ENCODE results near the gene SUSD5.

The SUSD5 gene

DNA sequence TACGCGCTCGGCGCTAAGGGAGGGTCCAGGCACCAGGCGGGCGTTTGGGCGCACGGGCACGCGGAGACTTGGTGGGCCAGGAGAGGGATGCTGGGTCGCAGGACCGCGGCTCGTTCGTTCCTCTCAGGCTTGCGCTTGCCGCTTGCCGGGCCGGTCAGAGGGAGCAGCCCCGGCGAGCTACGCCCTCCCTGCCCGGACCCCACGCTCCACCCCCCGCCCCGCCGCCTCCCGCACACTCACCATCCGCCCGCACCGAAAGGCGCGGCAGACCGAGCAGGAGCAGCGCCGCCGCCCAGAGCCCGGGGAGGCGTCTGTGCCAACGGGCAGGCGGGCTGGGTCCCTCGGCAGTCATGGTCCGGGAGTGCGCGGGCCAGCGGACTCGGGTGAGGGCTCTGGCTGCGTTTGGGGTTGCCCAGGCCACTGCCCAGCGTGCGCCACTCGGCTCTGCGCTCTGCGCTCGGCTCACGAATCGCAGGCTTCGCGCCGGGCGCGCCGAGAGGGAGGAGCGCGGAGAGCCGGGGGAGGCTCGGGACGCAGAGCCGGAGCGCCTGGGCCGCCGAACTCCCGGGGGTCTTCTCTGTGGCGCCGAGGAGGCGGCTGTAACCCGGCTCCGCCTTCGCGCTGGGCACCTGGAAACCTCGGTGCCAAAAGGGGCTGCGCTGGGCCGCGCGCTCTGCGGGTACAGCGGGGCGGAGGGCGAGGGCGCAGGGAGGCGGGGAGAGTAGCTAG, at the start of gene SUSD5:
TSS of gene SUSD5 (minus strand) at position 365 of the 729 bp plus-strand sequence. CDS start at position 352, 13 bp downstream.
- no peak for DNase-seq

DNA sequence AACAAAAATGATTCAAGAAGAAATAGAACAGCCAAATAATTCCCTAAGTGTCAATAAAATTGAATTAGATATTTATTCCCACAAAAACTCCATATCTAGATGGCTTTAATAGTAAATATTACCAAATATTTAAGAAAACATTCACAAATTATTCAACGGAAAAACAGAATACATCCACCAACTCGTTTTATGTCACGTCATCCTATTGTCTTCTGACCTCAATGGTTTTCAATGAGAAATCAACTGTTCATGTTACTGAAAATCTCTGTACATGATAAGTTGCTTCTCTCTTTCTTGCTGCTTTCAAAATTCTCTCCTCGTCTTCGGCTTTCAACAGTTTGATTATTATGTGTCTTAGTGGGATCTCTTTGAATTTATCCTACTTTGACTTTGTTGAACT, 41.5 kb upstream of the SUSD5 start:
- DNase-seq = no peak

DNA sequence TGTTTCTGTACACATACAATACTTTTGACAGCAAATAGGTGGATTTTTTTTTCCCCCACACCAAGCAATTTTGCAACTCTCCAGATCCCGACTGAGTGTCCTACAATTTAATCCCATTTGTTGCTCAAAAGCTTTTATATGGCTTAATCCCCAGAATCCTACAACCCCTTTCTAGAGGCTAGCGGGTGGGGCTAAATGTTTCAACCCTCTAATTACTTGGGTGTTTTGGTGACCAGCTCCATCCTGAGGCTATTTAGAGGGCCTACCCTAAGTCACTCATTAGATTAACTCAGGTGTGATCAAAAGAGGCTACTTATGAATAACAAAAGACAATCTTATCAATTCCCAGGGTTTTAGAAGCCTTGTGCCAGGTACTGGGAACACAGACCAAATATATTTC, 37.6 kb upstream of the SUSD5 start:
- DNase-seq = no peak

DNA sequence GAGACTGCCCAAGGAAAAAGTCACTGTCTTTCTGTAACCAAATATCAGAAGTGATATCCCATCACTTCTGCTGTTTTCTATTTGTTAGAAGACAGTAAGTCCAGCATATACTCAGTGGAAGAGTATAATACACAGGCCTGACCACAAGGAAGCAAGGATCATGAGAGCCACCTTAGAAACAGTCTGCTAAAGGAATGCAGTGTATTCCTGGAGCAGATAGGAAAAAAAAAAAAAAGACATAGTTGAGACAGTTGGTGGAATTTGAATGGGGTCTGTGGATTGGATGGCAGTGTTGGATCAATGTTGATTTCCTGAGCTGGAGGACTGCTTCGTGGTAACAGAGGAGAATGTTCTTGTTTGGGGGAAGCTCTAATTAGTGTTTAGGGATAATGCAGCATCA, 32.1 kb upstream of the SUSD5 start:
- no peak for DNase-seq

DNA sequence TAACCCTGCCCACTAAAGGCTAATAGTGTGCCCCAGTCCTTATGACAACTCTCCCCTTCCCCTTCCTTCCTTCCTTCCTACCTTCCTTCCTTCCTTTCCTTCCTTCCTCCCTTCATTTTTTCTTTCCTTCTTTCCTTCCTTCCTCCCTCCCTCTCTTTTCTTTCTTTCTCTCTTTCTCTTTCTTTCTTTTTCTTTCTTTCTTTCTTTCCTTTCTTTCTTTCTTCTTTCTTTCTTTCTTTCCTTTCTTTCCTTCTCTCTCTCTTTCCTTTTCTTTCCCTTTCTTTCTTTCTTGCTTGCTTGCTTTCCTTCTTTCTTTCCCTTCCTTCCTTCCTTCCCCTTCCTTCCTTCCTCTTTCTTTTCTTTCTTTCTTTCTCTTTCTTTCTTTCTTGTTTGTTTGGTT, 28.2 kb upstream of the SUSD5 start:
- DNase-seq = no peak

DNA sequence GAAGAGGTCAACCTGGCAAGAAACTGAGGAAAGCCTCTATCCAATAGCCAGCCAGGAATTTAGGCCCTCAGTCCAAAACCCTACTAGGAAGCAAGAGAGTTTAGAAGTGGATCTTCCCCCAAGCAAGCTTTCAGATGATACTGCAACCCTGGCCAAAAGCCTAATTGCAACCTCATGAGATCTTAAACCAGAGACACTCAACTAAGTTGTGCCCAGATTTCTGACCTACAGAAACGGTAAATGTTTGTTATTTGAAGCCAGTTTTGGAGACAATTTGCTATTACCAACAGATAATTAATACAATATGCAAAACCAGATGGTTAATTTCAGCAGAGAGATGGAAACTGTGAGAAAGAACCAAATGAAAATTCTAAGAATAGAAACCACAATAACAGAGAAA, 21.7 kb upstream of the SUSD5 start:
- no peak for DNase-seq

DNA sequence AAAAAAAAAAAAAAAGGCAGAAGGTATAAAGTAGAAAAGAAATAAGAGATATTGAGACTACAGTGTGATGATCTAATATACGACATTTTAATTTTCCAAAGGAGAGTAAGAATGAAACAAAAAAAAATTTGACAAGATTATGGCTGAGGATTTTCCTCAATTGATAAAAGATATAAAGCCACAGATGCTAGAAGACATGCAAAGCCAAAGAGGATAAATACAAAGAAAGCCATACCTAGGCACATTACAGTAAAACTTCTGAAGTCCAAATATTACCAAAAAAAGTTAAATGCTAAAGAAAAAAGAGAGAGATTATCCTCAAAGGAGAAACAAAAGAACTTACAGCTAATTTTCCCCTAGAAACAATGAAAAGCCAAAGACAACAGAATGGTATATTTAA, 20.3 kb upstream of the SUSD5 start:
- no peak for DNase-seq

DNA sequence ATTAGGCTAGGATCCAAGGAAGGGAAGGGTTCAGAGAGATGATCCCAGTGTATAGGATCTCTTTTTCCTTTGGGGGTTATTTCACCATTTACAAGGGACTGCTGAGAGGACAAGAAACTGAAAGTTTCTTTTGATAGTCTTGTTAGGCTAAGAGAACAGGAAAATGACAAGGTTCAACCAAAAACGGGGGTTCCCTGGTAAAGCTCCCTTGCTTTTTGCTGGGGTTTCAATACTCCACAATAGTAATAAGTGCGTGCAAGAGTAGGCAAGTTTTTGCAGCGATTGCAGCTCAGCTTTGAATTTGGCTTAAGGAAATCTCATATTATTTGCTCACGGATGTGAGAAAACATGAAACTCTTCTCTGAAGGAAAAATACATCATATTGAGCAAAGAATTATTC, 18.8 kb upstream of the SUSD5 start:
- DNase-seq = no peak

DNA sequence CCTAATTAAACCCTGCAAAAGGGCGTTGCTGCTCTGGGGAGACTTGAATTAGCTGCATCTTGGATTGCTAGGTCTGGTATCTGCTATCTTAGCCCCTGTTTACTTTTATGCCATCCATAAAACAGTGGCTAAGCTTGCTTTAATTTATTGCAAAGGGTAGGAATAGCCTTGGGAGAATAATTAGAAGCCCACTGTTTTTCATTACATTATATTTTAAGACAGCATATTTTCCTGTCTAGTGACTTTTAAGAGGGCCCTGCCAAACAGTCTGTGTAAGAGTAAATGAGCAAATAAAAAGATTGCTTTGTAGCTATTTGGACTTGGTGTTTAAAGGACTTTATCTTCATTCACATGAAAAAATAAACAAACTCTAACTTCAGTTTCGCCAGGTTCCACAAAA, 17.4 kb upstream of the SUSD5 start:
- no peak for DNase-seq

DNA sequence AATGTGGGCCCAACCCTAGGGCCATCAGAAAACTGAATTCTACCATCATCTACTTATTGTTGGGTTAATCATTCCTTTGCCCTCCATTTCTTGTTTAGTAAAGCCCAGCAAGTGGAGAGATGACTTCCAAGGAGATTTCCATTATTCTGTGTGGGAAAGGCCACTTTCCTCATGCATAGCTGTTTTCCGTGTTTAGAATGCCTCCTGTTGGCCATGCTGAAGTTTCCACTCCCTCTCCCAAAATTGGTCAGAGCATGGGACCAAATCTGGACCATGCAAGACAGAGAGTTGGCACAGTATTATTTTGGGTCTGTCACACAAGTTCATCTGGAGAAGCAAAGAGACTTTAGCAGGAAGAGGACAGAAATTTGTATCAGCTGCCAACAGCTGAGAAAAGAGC, 15.3 kb upstream of the SUSD5 start:
- no peak for DNase-seq

DNA sequence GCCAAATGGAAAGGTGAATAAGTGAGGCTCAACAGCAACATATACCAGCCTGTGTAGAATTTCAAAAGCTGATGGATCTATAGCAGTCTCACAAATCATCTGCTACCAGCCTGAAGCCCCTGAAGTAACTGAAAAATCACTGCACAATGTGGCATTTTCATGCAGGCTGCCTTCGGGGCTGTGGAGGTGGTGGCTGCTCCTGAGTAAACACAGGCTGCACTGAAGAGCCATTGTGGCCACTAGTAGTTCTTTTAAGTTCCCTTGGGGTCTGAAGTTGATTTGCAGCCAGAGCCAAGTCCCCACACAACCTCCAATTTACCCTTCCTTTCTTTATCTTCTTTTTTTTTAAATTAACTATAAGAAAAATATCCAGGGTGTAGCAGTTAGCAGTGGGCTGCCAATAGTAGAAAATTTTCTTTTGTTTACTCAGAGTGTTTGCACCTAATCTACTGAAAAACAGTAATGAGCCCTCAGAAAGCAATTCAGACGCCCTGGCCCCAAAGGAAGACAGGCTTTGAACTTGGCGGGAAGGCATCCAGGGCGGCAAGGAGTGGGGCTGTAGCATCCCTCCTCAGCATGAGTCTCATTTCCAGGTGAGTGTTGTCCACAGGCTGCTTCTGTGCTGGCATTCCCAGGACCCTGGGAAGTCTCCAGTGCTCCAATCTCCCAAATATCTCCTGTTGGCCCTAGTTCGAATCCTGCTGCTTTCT, 13.3 kb upstream of the SUSD5 start:
- no peak for DNase-seq

DNA sequence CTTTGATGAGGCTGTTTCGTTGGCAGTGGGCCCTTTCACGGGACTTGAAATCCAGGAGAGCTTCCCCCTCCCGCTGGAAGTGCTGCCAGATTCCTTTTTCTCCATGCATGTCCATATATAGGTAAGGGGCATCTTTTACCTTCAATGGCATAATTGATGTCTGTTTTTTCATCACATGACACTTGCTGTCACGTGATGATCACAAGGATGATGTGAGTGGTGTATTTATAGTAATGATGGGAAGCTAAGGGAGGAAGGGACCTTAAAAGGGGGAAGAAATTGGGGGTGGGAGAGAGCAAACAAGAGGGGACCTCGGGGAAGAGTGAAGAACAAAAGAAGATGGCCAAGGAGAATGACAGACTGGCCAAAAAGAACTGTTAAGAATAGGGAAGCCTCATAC, 11.3 kb upstream of the SUSD5 start:
- no peak for DNase-seq

DNA sequence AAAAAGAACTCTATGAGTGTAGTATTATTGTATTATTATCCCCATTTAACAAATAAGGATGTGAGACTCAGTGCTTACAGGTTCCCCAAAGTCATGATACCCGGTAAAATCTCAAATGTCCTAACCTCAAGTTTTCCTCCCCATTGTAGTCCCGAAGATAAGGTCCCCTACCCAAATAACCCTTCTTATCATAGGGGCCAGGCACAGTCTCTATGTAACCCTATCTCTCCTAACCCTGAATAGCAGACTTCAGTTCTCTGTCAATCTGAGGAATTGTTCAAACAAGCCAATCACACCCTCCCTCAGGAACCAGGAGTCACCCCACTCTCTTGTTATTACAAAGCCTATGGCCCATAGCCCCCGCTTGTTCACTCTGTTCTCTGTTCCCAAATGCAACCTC, 10.5 kb upstream of the SUSD5 start:
- no peak for DNase-seq

DNA sequence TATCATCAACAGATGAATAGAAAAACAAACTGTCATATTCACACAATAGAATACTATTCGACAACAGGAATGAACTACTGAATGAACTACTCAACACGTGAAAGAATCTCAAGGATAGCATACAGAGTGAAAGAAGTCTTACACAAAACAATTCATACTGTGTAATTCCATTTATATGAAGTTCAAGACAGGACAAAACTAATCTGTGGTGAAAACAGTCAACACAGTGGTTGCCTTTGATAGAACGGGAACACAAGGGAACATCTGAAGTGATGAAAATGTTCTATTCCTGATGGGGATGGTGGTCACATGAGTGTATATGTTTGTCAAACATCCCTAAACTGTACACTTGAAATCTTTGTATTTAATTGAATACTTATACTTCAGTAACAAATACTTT, 2.6 kb upstream of the SUSD5 start:
- no peak for DNase-seq

DNA sequence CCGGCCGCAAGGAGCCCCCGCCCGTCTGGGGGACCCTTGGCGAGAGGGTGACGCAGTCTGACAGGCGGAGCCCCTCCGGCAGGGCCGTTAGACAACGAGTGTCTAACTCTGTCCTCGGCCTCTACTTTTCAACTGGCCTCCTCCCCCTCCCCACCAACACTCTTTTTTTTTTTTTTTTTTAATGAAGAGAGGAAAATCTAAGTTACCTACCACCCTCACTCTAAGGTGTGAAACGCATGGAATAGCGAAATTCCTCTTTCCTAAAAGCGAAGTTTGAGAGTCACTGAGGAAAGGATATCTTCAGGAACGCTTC, 521 bp upstream of the SUSD5 start:
- DNase-seq = no peak

DNA sequence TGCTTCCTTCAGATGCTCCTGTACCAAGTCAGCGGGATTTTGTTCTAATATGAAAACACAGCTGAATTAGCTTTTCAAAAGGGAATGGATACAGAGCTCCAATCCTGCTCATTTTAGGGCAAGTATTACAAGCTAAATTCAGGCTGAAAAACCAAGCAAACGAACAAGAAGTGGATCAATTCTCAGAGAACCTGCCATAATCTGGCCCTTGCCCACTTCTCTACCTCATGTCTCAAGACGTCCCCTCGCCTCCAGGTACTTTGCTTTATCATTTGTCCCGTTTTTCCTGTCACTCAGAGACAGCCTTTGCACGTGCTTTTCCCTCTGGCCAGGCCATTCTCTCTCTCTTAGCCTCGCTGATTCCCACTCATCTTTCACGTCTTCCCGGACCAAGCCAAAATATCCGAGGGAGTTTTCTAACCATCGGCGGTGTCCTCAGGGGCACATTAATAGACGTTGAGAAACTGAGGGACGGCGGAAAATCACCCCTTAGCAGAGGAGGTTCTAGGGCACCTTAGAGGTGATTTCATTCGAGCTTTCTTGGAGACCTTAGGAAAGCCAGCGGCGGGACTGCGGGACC, 654 bp downstream of the SUSD5 start:
- no peak for DNase-seq

DNA sequence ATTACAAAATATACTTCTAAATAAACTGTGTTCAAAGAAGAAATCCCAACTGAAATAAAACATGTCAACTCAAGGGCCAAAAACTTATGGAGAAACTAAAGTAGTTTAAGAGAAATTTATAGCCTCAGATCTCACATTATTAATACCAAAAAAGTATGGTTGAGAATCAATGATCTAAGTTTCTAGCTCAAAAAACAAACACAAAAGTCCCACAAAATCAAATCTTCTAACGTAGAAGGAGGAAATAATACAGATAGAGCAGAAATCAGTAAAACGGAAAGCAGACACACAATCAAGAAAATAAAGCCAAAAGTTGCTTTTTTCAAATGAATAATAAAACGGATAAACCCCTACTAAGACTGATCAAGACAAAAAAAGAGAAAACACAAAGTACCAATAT, 2.9 kb downstream of the SUSD5 start:
- no peak for DNase-seq

DNA sequence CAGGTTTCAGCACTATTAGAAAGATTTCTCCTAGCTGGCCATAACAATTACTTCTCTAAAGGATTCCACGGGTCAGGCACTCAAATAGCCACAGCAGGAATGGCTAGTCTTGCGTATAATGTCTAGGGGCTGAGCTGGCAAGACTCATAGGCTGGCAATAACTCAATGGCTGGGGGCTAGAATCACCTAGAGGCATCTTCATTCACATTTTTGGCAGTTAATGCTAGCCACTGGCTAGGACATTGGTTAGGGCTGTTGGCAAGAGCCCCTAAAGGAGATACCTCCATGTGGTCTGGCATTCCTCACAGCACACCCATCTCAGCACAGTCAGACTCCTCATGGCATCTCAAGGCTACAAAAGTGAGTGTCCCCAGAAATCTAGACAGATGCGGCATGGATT, 6.2 kb downstream of the SUSD5 start:
- DNase-seq = no peak

DNA sequence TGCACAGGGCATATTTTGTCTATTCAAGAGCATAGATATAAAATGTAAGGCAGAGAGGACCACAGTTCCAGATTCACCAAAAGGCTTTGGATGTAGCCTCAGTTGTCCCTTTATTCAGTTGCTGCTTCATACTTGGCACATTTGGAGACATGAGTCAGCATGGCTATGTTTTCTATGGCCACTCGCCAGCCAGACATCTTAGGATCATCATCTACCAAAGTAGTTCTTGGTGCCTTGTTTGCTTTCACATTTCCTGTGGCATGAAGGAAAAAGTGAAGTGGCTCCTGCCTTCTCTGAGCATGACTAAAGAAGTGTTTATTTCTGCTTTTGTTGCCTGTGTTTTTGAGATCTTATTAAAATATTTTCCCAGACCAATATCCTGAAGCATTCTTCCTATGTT, 7.2 kb downstream of the SUSD5 start:
- DNase-seq = no peak

DNA sequence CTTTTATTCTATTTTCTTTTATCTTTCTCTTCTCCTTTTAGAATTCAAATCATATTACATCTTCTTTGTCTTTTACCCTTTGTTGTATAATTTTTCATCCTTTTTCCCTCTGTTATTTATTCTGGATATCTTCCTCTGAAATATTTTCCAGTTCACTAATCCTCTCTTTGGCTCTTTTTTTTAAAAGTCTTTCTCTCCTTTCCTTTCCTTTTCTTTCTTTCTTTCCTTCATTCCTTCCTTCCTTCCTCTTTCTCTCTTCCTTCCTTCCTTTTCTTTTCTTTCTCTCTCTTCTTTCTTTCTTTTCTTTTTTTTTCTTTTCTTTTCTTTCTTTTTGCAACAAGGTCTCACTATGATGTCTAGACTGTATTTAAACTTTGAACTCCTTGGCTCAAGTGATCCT, 9.3 kb downstream of the SUSD5 start:
- no peak for DNase-seq

DNA sequence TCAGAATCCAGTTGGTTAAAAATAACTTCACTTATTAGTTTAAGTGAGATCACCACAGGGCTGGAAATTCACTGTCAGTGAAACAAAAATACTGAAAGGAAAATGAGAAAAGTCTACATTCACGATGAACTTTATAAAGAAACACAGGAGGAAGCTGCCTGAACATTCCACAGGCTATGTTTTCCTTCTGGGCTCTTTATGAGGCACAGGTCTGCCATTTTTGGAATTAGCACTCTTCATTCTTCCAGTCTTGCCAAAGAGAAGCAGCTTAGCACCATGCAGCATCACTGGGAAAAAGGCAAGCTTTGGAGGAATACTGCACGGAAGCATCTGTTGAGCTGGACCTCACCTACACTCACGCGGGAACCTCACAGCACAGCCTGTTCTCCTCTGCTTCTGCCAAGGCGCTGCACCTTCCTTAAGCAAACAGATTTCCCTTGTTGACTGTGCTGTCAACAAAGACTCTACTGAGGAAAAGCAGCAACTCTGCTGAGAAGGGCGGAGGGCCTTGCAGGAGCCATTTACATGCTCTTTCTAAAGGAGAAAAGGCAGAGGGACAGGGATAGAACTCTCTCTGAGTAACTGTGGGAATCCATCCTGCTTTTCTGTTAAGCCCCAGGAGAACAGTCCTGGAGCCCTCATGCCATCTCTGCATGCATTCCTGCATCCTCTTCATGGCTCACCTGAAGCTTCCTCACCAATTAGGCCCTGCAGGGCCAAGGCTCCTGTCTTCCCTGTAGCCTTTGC, 15.7 kb downstream of the SUSD5 start:
- no peak for DNase-seq

DNA sequence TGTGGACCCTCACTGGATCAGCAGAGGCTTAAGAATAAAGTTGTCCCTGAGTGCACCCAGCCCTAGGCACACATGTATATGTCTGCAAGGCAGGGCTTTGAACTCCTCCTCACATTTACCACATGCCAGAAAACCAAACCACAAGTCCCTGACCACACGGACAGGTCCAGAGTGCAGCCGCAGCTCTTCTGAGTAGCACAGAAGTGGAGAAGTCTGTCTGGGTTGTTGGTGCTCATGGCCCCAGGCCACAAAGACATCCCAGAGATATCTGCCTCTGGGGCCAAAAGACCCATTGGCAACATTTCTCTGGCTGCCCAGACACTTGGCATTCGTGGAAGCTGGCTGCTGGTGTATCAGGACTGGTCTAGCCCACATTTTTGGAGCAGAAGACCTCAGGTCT, 17.4 kb downstream of the SUSD5 start:
- DNase-seq = no peak

DNA sequence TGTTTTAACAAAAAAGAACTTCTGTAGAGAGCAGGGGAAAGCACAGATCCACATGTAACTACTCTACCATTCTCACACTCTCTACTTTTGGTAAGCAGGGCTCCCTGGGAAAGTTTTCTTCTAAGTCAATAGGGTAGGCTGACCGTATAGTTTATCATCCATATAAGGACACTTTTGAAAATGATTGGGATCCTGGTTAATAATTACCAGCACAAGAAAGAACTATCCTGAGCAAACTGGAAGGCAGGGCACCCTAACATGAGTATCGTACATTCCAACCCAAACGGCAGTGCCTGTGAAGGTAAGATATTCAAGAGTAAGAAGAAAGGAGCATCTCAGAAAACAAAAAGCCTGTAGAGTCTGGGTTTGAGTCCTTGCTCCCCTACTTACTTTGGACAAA, 22.1 kb downstream of the SUSD5 start:
- DNase-seq = no peak

DNA sequence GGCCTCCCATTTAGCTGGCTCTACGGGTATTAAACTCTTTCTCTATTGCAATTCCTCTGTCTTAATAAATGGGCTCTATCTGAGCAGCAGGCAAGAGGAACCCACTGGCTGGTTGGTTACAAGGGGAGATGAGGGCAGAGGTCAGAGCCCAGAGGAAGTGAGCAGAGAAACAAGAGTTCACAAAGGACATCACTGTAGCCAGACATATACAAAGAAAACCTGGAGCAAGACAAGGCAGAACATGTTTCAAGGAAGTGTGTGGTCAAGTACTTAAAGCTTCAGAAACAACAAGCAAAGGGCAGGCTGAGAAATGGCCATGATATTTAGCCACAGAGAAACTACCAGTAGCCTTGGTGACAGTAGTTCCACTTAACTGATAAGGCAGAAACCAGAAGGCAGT, 24.3 kb downstream of the SUSD5 start:
- no peak for DNase-seq

Measured in GF-D8 (cell line).